HG02885 (cell line): Measurements from ENCODE around the gene LMTK2.
A peak's percentile ranks its signal among the peaks of the same experiment; 100 is the strongest.

ENCODE experiments used
- ATAC-seq: cut with Tn5 transposase; IDR thresholded peaks from one replicate; pipeline ENCODE4 v1.9.1; 2021; ENCODE audit warnings: mild to moderate bottlenecking; ENCODE audit not compliant: unreplicated experiment, poor library complexity

The LMTK2 gene

DNA sequence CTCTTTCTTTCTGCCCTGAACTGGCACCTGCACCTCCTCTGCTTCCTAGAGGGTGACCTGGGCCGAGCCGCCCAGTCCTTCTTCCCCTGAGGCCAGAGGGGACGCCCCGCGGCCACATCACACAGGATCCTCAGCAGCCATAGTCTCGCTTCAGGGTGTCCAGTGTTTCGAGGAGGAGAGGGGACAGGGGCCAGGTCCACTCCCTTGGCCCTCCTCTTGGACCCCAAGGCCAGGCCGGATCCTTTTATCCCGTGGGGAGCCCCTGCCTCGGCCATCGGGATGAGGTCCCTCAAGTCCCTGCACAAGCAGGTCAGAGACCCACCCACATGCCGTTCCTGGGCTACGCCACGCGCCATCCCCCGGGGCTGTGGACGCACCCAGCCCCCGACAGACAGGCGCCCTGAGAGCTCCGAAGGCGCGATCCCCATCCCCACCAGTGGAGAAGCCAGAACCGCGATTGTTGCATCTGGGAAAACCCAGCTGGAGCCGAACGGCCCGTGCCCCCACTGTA, 108.2 kb downstream of the LMTK2 start:
- ATAC-seq = no peak

DNA sequence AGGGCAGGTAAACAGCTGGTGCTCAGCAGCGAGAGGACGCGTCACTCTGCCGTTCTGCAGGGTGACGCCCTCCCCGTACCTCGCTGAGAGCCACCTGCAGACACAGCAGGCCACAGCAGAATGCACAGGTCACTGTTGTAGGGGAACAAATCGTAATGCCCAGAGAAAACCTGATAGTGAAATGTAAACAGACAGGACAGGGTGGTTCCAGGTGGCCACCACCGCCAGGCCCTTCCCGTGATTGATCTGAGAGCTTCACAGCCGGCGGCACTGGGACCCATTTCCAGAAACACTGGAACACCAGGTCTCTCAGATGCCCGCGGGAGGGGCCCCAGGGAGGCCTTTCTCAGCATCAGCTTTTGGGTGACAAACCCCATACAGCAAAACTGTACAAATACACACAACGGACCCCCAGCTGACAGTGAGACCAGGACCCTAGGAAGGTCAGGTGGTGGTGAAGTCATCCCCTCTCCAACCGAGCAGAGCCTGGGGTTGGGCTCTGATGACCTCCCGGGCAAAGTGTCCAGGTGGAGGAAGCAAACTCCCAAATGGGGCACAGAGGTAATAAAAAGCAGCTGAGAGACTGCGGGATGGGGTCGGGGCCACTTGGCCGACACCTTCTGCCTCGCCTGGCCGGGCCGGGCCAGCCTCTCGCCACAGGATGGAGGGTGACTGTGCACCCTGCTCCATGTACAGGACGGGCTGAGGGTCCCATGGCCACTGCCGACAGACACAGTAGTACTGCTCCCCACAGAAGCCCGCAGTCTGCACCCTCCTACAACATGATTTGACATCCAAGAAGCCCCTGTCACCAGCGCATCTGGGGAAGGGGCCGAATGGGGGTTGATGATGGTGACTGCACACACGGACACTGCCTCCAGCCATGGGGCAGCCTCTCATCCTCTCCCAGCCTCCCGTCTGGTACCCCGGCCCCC, 109.2 kb downstream of the LMTK2 start:
- ATAC-seq = no peak

DNA sequence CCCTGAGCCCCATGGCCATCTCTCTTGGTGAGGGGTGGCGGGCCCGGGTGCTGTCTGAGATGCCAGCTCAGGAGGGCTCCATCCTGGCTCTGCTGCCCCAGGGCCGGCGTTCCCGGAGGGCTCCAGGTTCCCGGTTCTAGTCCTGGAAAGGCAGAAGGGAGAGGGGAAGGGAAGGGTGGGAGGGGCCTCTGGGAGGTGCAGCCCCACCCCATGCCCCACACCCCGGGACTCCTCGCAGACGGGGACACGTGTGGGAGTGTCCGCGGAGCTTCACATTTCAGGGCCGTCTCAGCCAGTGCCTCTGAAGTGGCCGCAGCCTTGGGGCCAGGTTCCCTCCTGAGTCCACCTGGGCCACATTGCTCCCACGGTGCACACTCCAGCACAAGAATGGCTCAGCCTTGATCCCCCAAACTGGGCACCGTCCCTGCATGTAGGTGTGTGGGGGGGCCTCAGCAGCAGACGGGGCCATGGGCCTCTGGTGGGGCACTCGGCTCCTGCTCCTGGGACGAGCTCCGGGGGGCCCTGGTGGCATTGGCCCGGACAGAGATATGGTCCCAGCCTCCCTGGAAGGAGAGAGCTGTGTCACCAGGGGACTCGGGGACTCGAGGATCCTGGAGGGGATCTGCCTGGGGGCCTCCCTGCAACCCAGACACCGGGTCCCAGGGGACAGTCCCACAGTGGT, 110.4 kb downstream of the LMTK2 start:
- ATAC-seq = no peak

GRCh38 chr7:98217623-98218582, 111.2 kb downstream of the LMTK2 start:
- no peak for ATAC-seq

DNA sequence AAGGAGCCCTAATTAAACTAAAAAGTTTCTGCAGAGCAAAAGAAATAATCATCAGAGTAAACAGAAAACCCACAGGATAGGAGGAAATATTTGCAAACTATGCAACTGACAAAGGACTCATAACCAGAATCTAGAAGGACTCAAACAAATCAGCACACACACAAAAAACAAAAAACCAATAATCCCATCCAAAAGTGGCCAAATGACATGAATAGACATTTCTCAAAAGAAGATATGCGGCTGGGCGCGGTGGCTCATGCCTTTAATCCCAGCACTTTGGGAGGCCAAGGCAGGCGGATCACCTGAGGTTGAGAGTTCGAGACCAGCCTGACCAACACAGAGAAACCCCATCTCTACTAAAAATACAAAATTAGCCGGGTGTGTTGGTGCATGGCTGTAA, 112.7 kb downstream of the LMTK2 start:
- peak; percentile 40 for ATAC-seq

DNA sequence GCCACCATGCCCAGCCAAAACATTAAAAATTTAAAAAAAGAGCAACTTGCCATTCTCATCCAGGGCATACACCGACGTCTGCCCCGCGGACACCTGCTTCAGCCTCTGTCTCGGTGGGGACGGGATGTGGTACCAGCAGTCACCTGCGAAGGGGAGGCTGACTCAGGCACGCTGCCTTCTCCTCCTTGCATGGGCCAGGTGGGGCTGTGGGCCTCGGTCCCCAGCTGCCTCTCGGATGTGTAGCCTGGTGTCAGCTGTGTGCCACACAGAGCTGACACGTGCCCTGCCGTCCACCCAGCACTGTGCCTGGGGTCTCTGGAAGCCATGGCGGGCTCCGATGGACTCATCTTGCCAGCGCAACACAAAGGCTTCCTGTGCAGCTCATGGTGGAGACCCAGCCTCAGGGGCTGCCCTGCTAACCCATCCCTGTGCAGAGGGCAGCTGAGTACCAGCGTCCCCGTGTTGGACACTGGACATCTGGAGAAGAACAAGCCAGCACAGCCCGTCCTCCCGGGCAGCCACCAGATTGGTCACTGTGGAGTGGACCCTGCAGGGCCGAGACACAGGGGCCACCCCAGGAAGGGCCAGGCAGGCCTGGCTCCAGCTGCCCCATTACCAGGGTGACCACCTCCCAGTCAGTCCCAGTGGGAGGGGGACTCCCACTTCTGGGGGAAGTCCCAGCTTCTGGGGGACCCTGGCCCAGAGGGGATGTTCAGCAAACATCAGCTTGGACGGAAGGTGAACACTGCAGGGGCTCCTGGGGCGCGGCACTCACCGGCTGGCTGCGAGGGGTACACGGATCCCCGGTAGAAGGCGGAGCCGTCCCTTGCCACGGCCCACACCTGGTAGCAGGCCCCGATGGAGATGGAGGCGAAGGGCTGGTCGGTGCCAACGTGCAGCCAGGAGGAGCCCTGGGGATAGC, 115.2 kb downstream of the LMTK2 start:
- ATAC-seq = no peak

DNA sequence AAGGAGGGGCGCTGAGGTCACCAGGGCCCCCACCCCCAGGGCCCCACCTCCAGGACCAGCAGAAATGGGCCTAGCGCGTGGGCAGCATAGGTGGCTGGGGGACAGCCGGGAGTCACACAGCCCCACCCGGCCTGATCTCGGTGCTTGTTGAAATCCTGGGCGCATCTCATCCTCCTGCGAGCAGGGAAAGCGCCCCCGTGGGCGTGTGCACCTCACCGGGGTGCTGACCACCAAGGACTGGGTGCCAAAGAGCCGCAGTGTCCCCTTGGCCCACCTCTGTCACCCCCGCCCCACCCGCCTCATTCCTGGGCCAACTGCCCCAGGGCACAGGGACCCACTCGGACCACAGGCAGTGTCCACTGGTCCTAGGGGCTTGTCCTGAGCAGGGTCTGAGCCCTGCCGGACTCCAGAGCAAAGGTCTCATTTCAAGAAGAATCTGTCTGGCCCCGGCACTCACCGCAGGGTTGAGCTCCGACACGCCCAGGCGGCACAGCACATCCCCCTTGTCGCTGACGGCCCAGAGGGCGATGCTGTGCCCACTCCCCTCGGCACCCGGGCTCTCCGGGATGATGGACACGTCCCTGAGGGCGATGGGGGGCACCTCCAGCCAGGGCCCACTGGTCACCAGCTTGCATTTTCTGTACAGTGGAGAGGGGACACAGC, 116.0 kb downstream of the LMTK2 start:
- ATAC-seq = no peak

- no peak for ATAC-seq
Measured at GRCh38 chr7:98223351-98223897, 116.8 kb downstream of the LMTK2 start.

GRCh38 chr7:98223898-98224700, 117.4 kb downstream of the LMTK2 start:
- no peak for ATAC-seq

DNA sequence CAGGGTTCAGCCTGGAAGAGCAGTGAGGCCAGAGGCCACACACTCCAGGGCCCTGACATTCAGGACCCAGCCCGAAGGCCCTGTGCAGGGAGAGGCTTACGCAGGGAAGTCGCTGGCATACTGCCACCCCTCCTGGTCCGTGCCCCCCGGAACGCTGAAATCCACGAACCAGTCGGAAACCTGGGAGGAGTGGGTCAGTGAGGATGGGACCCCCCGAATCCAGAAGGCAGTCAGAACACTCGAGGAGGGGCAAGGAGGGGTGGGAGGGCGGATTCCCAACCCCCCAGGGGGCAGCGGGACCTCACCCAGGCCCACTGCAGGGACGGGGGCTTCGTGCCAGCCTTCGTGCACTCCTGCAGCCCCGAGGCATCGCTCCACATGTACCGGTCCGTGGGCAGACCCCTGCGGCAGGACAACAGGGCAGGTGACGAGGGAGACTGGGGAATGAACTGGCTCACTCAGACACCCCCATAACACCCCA, 118.1 kb downstream of the LMTK2 start:
- ATAC-seq = no peak

DNA sequence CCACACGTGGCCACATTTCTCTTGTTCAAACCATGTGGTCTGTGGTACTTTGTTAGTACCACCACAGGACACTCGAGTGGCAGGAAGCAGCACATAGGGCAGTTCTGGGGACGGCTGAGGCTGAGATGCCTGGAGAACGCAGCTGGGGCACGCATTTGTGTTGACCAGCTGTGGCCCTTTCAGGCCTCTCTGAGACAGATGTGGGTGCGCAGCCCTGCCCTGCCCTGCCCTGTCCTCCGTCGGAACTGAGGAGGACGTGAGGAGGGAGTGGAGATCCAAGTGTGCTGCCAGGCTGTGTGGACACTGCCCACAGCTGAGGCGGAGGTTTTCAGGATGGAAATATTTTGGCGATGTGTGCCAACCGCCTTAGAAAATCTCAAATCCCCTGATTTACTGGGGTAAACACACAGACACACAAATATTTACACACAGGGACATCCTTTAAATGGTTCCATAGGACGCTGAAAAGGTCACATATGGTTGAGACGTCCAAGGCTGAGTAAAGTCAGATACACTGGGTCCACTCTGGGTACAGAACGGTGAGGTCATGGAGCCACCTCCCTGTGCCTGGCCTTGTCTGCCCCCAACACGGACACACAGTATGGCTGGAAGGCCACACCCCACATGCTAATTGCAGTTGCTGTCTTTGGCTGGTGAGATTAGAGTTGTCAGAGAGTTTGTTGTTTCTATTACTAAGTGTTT, 119.4 kb downstream of the LMTK2 start:
- no peak for ATAC-seq

GRCh38 chr7:98227939-98228338, 121.3 kb downstream of the LMTK2 start:
- no peak for ATAC-seq

DNA sequence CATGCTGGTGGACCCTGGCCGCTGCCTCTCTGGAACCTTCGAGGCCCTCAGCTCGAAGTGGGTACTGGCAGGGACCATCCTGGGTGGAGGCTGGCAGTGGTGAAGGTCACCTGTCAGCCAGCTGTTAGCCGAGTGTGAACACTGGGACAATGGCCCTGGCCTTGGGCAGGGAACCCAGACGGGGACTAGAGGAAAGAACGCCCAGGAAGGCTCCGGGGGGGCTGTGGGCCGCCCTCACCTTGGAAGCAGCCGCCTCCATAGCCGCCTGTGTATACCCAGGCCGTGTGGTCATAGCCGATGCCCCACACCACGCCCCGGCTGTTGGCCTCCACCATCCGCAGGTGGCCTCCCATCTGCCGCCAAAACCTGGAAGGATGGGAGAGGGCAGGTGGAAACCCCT, 122.1 kb downstream of the LMTK2 start:
- no peak for ATAC-seq

GRCh38 chr7:98229441-98229840, 122.8 kb downstream of the LMTK2 start:
- no peak for ATAC-seq

GRCh38 chr7:98229991-98230745, 123.5 kb downstream of the LMTK2 start:
- ATAC-seq = no peak

DNA sequence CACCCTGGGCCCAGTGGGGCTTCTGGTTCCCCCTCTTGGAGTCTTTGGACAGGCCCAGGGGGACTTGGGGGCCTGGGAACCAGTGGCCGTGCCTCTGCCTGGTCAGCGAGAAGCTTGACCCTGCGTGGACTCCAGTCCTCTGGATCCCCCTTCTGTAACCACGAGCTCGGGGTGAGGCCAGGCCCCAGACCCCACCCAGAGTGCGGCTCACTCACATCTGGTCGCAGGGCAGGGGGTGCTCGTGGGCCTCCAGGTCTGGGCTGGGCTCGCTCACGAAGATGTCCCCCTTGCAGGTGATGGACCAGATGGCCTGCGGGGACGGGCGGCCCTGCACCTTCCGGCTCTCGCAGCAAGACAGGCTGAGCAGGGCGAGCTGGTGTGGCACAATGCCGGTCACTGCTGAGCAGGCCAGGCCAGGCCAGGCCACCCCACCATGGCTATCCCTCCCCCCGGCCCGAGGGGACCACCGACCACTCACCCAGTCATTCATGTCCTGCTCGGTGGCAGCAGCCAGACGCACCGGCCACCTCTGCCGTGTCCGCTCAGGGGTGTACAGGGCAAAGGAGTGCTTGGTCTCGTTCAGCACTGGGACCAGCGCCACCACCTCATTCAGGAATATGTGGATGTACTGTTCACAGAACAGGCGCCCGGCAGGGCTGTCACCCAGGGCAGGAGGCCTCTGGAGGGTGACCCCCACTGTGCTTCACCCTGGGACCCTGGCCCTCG, 124.2 kb downstream of the LMTK2 start:
- ATAC-seq = no peak
